Activated CD4-positive, alpha-beta T cell treated with anti-CD3 and anti-CD28 coated beads, Interleukin-2, amount 10 ng/mL, durations not matched to agents 7 days and 5 days (primary cell): ENCODE measurements around the gene INHBC. TPM values are rescaled to one million over a fixed set of nuclear protein-coding genes. Genes with fewer than 3 reads are reported as not detected.

Experiments used
- CTCF ChIA-PET: fragments of 350-600 bp; sonication (Branson Sonifier 250); formaldehyde crosslinking; loops from one replicate; lab custom pipeline; 2021; ENCODE audit warnings: antibody characterized with exemption; lab: Charles Lee
- POLR2A ChIA-PET: fragments of 350-600 bp; sonication (Branson Sonifier 250); formaldehyde crosslinking; loops from one replicate; lab custom pipeline; 2021; ENCODE audit warnings: antibody characterized with exemption; lab: Charles Lee
- DNase-seq: peaks from one replicate; pipeline ENCODE4 v3.0.0-alpha.2; 2020
- H3K27ac Mint-ChIP-seq: one replicate; pipeline ENCODE4 v1.8.0; 2021; ENCODE audit warnings: mild to moderate bottlenecking, moderate library complexity, mixed read lengths
- H3K27me3 Mint-ChIP-seq: one replicate; pipeline ENCODE4 v1.8.0; 2021; ENCODE audit warnings: mixed read lengths
- H3K36me3 Mint-ChIP-seq: one replicate; pipeline ENCODE4 v1.8.0; 2021; ENCODE audit warnings: low read depth, mixed read lengths
- H3K4me1 Mint-ChIP-seq: one replicate; pipeline ENCODE4 v1.8.0; 2021; ENCODE audit warnings: mixed read lengths
- H3K4me3 Mint-ChIP-seq: one replicate; pipeline ENCODE4 v1.8.0; 2021; ENCODE audit warnings: mild to moderate bottlenecking, moderate library complexity, mixed read lengths
- H3K9me3 Mint-ChIP-seq: one replicate; pipeline ENCODE4 v1.8.0; 2021; ENCODE audit warnings: mixed read lengths
- total RNA-seq, 2 experiments: library from RNA; stranded (reverse); gene quantifications; one replicate each; pipeline ENCODE4 v1.2.3, GENCODE V29; 2021

Gene INHBC
- total RNA-seq, 2 experiments from 2014 or later, result not detected

GRCh38 chr12:57458665-57459054 is 24.1 kb downstream of the INHBC start:
- Mint-ChIP-seq H3K36me3 (no peaks in the 10 kb centered on the region), H3K27me3 (peaks cover 19% of the 10 kb centered on the region), H3K4me3 (peak overlapping the region; percentile 89)

GRCh38 chr12:57459055-57459749 is 24.6 kb downstream of the INHBC start:
- peaks cover 56% of the 10 kb centered on the region for H3K4me1 Mint-ChIP-seq
- peaks cover 19% of the 10 kb centered on the region for H3K27me3 Mint-ChIP-seq
- peak; percentile 95 for DNase-seq
- peak overlapping the region; percentile 95 for H3K27ac Mint-ChIP-seq
- H3K9me3 Mint-ChIP-seq, result no peaks in the 10 kb centered on the region
- H3K36me3 Mint-ChIP-seq, result no peaks in the 10 kb centered on the region
- ChIA-PET POLR2A (no interaction called here), CTCF (interaction anchor here (0.5 to 2.9 kb wide), 59 partner anchors 9 to 440 kb away, joined by 3 to 28 read pairs (median 4); partner anchors contain the start of genes ARHGAP9, B4GALNT1, INHBC and MBD6)
- H3K4me3 Mint-ChIP-seq, result peak overlapping the region; percentile 89

More at GRCh38 chr12:57458665-57459054, 24.1 kb downstream of the INHBC start:
- Mint-ChIP-seq H3K4me1 (peaks cover 52% of the 10 kb centered on the region), H3K27ac (peak overlapping the region; percentile 95), H3K9me3 (no peaks in the 10 kb centered on the region)
- DNase-seq, result no peak
- ChIA-PET CTCF (interaction anchor here (0.5 to 2.9 kb wide), 59 partner anchors 8 to 1129 kb away, joined by 3 to 28 read pairs (median 4); partner anchors contain the start of genes ARHGAP9, B4GALNT1, INHBC and OS9), POLR2A (no interaction called here)

DNA sequence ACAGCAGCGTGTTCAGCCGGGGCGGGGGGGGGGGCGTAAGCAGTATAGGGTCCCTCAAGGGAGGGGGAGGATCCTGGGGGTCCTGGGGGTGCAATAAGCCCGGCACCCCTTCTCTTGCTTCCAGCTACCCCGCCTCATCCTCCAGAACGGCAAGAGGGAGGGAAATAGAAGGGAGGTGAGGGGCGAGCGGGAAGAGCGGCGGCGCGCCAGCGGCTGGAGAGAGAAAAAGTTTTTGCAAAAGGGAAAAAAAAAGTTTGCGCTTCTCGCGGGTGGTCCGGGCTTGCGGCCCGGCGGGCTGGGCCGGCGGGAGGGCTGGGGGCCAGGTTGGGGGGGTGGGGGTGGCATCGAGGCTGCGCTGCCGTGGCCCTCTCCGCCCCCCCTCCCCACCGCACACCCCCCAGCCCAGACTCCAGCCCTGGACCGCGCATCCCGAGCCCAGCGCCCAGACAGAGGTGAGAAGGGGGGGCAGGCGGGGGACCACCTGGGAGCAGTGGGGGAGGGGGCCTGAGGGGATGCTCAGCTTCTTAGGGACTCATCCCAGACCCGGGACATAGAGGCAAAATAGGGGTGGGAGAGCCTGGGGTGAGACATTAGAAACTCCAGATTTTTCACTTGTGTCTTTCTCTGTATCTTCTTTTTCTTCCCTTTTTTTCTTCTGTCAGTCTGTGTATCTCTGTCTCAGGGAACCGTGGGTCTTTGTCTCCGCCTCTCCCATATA is 25.3 kb downstream of the INHBC start, which contains the start of gene GLI1:
TSS of gene GLI1 (plus strand) at position 36 of the 718 bp plus-strand sequence. CDS start 3,907 bp downstream, outside the sequence.
- H3K36me3 Mint-ChIP-seq, result no peaks in the 10 kb centered on the region
- POLR2A ChIA-PET, result no interaction called here
- H3K4me1 Mint-ChIP-seq, result peaks cover 61% of the 10 kb centered on the region
- H3K4me3 Mint-ChIP-seq, result peak within 1 kb of the TSS; percentile 89
- no peaks in the 10 kb centered on the region for H3K9me3 Mint-ChIP-seq
- DNase-seq, result no peak
- H3K27me3 Mint-ChIP-seq, result peaks cover 19% of the 10 kb centered on the region
- H3K27ac Mint-ChIP-seq, result peak within 1 kb of the TSS; percentile 95
- CTCF ChIA-PET, result interaction anchor here (0.5 to 2.9 kb wide), 35 partner anchors 10 to 246 kb away, joined by 3 to 28 read pairs (median 4); partner anchors contain the start of genes ARHGAP9 and INHBC

DNA sequence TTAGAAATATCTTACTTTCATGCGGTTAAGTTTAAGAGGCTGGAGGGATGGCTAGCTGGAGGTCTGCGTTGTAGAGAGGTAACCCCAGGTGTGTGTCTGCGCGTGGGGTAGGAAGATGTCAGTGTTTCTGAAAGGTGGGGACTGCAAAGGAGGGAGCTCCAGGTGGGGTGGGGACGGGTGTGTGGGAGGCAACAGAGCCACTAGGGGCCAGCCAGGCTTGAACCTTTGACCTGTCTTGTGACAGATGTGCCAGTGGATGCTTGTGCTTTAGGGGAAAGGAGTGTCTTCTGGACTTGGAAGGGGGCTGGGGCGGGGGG is 25.8 kb downstream of the INHBC start:
- ChIA-PET CTCF (interaction anchor here (0.5 to 2.9 kb wide), 5 partner anchors 10 to 247 kb away, joined by 3 to 22 read pairs (median 3); no protein-coding TSS in a partner anchor), POLR2A (no interaction called here)
- Mint-ChIP-seq H3K4me3 (peak overlapping the region; percentile 59), H3K4me1 (peaks cover 59% of the 10 kb centered on the region), H3K27me3 (peaks cover 19% of the 10 kb centered on the region), H3K36me3 (no peaks in the 10 kb centered on the region), H3K9me3 (no peaks in the 10 kb centered on the region), H3K27ac (peak overlapping the region; percentile 31)
- no peak for DNase-seq

GRCh38 chr12:57460841-57461275 is 26.3 kb downstream of the INHBC start:
- ChIA-PET CTCF (interaction anchor here (1.0 to 3.7 kb wide), 5 partner anchors 8 to 247 kb away, joined by 3 to 27 read pairs (median 4); no protein-coding TSS in a partner anchor), POLR2A (no interaction called here)
- peaks cover 55% of the 10 kb centered on the region for H3K4me1 Mint-ChIP-seq
- no peak overlapping the region for H3K27ac Mint-ChIP-seq
- H3K9me3 Mint-ChIP-seq, result no peaks in the 10 kb centered on the region
- peak overlapping the region; percentile 76 for H3K4me3 Mint-ChIP-seq
- no peaks in the 10 kb centered on the region for H3K36me3 Mint-ChIP-seq
- H3K27me3 Mint-ChIP-seq, result peaks cover 19% of the 10 kb centered on the region
- no peak for DNase-seq

GRCh38 chr12:57461276-57461916 is 26.8 kb downstream of the INHBC start:
- ChIA-PET POLR2A (no interaction called here), CTCF (interaction anchor here (1.2 to 3.7 kb wide), 7 partner anchors 8 to 248 kb away, joined by 3 to 27 read pairs (median 4); partner anchors contain the start of gene ARHGAP9)
- no peaks in the 10 kb centered on the region for H3K36me3 Mint-ChIP-seq
- peaks cover 51% of the 10 kb centered on the region for H3K4me1 Mint-ChIP-seq
- DNase-seq, result no peak
- H3K27me3 Mint-ChIP-seq, result peaks cover 19% of the 10 kb centered on the region
- H3K27ac Mint-ChIP-seq, result no peak overlapping the region
- H3K9me3 Mint-ChIP-seq, result no peaks in the 10 kb centered on the region
- peak overlapping the region; percentile 76 for H3K4me3 Mint-ChIP-seq

DNA sequence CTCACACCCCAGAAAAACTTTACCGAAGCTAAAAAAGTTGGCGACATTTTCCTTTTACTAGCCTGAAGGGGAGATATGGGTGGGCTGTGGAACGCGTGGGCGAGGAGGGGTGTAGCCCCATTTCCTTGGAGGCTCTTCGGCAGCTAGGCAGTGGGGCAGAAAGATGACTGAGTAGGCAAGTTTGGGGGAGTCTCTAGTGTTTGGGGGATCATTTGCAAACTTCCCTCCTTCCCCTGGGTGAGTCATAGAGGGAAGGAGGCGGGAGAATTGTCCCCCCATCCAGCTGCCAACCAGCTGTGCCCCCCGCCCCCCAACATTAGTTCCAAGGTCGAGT is 27.3 kb downstream of the INHBC start:
- Mint-ChIP-seq H3K36me3 (no peaks in the 10 kb centered on the region), H3K27ac (no peak overlapping the region), H3K4me3 (peak overlapping the region; percentile 76)

DNA sequence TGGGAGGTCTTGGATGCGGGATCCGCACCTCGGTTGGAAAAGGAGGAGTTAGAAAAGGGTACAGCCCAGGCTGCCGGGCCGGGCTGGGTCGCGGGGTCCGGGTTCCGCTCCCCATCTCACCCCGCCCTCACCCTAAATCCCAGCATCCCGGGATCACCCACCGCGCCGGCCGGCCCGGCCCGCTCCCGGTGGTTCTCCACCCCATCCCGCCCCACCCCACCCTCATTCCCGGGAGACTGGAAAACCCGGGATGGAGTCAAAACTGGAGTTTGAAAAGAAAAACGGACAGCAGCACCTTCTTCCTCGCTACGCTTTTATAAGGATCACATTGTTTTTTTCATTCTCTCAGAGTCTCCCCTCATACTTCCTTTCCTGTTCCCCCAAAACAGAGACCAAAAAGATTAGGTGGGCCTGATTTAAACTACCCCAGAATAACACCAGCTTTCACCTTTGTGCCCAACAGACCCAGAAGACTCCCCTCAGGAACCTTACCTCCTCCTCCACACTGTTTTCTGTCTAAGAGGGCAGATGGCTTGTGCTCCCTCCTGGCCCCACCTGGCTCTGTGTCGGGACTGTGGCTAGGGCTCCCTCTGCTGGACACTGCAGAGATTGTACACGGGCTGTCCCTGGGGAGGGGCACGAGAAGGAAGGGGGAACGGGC is 27.8 kb downstream of the INHBC start:
- POLR2A ChIA-PET, result interaction anchor here (0.6 kb wide), 1 partner anchor 211 kb away, joined by 3 read pairs; the partner anchor contains the start of gene STAC3
- DNase-seq, result peak; percentile 92
- CTCF ChIA-PET, result interaction anchor here (0.5 to 3.7 kb wide), 10 partner anchors 9 to 220 kb away, joined by 3 to 27 read pairs (median 4); partner anchors contain the start of gene ARHGAP9
- Mint-ChIP-seq H3K27me3 (peaks cover 19% of the 10 kb centered on the region), H3K4me1 (peaks cover 55% of the 10 kb centered on the region), H3K9me3 (no peaks in the 10 kb centered on the region), H3K4me3 (peak overlapping the region; percentile 76), H3K27ac (peak overlapping the region; percentile 54), H3K36me3 (peaks cover 4% of the 10 kb centered on the region)

More for the DNA sequence above, 27.3 kb downstream of the INHBC start:
- CTCF ChIA-PET, result interaction anchor here (0.5 to 3.7 kb wide), 7 partner anchors 9 to 219 kb away, joined by 3 to 27 read pairs (median 3); partner anchors contain the start of gene ARHGAP9
- POLR2A ChIA-PET, result no interaction called here
- Mint-ChIP-seq H3K4me1 (peaks cover 52% of the 10 kb centered on the region), H3K27me3 (peaks cover 19% of the 10 kb centered on the region), H3K9me3 (no peaks in the 10 kb centered on the region)
- no peak for DNase-seq

GRCh38 chr12:57462912-57463253 is 28.3 kb downstream of the INHBC start:
- Mint-ChIP-seq H3K27me3 (peaks cover 19% of the 10 kb centered on the region), H3K9me3 (no peaks in the 10 kb centered on the region), H3K4me1 (peaks cover 55% of the 10 kb centered on the region), H3K36me3 (peaks cover 8% of the 10 kb centered on the region), H3K4me3 (peak overlapping the region; percentile 76), H3K27ac (peak overlapping the region; percentile 54)
- ChIA-PET CTCF (interaction anchor here (0.6 to 3.7 kb wide), 9 partner anchors 10 to 198 kb away, joined by 3 to 27 read pairs (median 4); partner anchors contain the start of gene ARHGAP9), POLR2A (interaction anchor here (0.6 kb wide), 1 partner anchor 212 kb away, joined by 3 read pairs; the partner anchor contains the start of gene STAC3)
- no peak for DNase-seq

DNA sequence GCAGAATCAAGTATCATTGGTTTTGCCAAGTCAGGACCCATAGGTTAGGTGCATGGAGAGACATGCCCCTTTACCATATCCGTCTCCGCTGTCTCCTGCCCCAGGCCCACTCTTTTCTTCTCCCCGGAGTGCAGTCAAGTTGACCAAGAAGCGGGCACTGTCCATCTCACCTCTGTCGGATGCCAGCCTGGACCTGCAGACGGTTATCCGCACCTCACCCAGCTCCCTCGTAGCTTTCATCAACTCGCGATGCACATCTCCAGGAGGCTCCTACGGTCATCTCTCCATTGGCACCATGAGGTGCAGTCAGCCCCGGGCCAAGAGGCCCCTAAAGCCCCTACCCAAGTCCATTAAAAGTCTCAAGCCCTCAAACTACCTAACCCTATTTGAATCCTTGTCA is 30.0 kb downstream of the INHBC start:
- Mint-ChIP-seq H3K4me1 (peaks cover 42% of the 10 kb centered on the region), H3K9me3 (no peaks in the 10 kb centered on the region), H3K36me3 (peaks cover 15% of the 10 kb centered on the region), H3K4me3 (no peak overlapping the region), H3K27ac (no peak overlapping the region), H3K27me3 (peaks cover 19% of the 10 kb centered on the region)
- DNase-seq, result no peak
- POLR2A ChIA-PET, result no interaction called here
- CTCF ChIA-PET, result interaction anchor here (0.6 to 3.7 kb wide), 3 partner anchors 11 to 251 kb away, joined by 3 to 27 read pairs (median 3); no protein-coding TSS in a partner anchor

GRCh38 chr12:57465030-57465746 is 30.6 kb downstream of the INHBC start:
- no peak for DNase-seq
- Mint-ChIP-seq H3K36me3 (peaks cover 17% of the 10 kb centered on the region), H3K4me3 (no peak overlapping the region), H3K27me3 (peaks cover 16% of the 10 kb centered on the region), H3K9me3 (no peaks in the 10 kb centered on the region), H3K4me1 (peaks cover 39% of the 10 kb centered on the region), H3K27ac (no peak overlapping the region)
- CTCF ChIA-PET, result interaction anchor here (0.6 to 1.7 kb wide), 5 partner anchors 12 to 252 kb away, joined by 3 to 10 read pairs (median 3); no protein-coding TSS in a partner anchor
- POLR2A ChIA-PET, result no interaction called here
